ENCODE data around the gene SUZ12. TPM values are rescaled to one million over a fixed set of nuclear protein-coding genes. Genes with fewer than 3 reads are reported as not detected.

SUZ12 gene
- total RNA-seq, 1 experiment from 2014 or later, result 38.5 TPM

DNA sequence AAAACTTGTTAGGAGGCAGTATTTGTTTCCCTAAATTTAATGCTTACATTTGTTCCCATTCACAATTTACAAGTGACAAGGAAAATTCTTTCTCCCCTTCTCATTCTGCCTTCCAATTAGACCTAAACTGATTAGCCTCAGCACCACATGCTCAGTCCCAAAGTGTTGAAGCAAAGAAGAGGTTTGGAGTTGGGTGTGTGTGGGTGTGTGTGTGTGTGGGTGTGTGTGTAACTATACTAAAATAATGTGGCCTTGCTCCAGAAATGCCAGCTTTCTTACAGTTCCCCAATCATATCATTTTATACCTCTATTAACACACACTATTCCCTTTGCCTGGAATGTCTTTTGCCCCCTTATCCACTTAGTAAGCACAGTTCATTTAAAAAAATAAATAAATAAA is 28.4 kb upstream of the SUZ12 start:
- no peak overlapping the region for H3K27ac Mint-ChIP-seq
- Histone ChIP-seq H4K91ac (ENCODE audit: insufficient read length, low read depth, low read length) (no peak overlapping the region), H2AFZ (ENCODE audit: low read length) (no peak overlapping the region), H3T11ph (ENCODE audit: low read length) (no peak overlapping the region), H2AK5ac (ENCODE audit: insufficient read length, low read length) (no peak overlapping the region), H3K79me1 (ENCODE audit: insufficient read depth, low read depth, low read length, poor library complexity, severe bottlenecking) (no peaks in the 10 kb centered on the region), H2BK12ac (ENCODE audit: insufficient read length, low read depth, low read length) (no peak overlapping the region), H3K4ac (ENCODE audit: low read depth, low read length) (no peak overlapping the region), H2BK15ac (ENCODE audit: low read depth, low read length) (no peak overlapping the region), H3K18ac (ENCODE audit: insufficient read length, low read depth, low read length) (no peak overlapping the region), H3K14ac (ENCODE audit: insufficient read depth, low read length) (no peak overlapping the region), H3K23me2 (ENCODE audit: insufficient read length, low read depth, low read length, poor library complexity, severe bottlenecking) (no peaks in the 10 kb centered on the region), H3K56ac (ENCODE audit: insufficient read length, low read depth, low read length) (no peak overlapping the region), H4K20me1 (ENCODE audit: control insufficient read depth, insufficient read depth, insufficient read length) (no peaks in the 10 kb centered on the region), H3K4me2 (ENCODE audit: insufficient read depth, insufficient read length, low read length) (no peak overlapping the region), H3K4me1 (ENCODE audit: insufficient read depth, low read length) (no peaks in the 10 kb centered on the region), H4K8ac (replicated peaks; ENCODE audit: insufficient read length, low read depth, low read length) (no peak overlapping the region), H3K27me3 (ENCODE audit: insufficient read depth, low read length) (no peaks in the 10 kb centered on the region), H3K9ac (ENCODE audit: extremely low read depth, insufficient read length, low read length) (no peak overlapping the region), H3K27ac (ENCODE audit: insufficient read length, low read depth, low read length) (no peak overlapping the region), H3K9me3 (ENCODE audit: control insufficient read depth, low read depth, low read length) (no peaks in the 10 kb centered on the region), H3K23ac (ENCODE audit: insufficient read length, low read depth, low read length) (no peak overlapping the region), H3K79me2 (ENCODE audit: insufficient read depth, low read length) (no peaks in the 10 kb centered on the region), H2BK20ac (ENCODE audit: low read depth, low read length, poor library complexity, severe bottlenecking) (no peak overlapping the region), H4K5ac (ENCODE audit: insufficient read length, low read depth, low read length) (no peak overlapping the region), H2BK120ac (ENCODE audit: low read depth, low read length, poor library complexity, severe bottlenecking) (no peak overlapping the region), H2BK5ac (ENCODE audit: insufficient read length, low read length) (no peak overlapping the region)
- no peak overlapping the region for H3K4me3 Mint-ChIP-seq
- no peaks in the 10 kb centered on the region for H3K9me3 Mint-ChIP-seq
- no peaks in the 10 kb centered on the region for H3K36me3 Mint-ChIP-seq (ENCODE audit: insufficient read depth in 1 of 3, low read depth in 3 of 3)
- TF ChIP-seq, protein P1, sequence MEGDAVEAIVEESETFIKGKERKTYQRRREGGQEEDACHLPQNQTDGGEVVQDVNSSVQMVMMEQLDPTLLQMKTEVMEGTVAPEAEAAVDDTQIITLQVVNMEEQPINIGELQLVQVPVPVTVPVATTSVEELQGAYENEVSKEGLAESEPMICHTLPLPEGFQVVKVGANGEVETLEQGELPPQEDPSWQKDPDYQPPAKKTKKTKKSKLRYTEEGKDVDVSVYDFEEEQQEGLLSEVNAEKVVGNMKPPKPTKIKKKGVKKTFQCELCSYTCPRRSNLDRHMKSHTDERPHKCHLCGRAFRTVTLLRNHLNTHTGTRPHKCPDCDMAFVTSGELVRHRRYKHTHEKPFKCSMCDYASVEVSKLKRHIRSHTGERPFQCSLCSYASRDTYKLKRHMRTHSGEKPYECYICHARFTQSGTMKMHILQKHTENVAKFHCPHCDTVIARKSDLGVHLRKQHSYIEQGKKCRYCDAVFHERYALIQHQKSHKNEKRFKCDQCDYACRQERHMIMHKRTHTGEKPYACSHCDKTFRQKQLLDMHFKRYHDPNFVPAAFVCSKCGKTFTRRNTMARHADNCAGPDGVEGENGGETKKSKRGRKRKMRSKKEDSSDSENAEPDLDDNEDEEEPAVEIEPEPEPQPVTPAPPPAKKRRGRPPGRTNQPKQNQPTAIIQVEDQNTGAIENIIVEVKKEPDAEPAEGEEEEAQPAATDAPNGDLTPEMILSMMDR (conservative IDR thresholded peaks at IDR 0.05), result no peak
- no peaks in the 10 kb centered on the region; a peak in 1 of 4 replicates for H3K4me1 Mint-ChIP-seq
- DNase-seq, result no peak
- peaks cover 3% of the 10 kb centered on the region; the same call in 1 of the 2 replicates for H3K27me3 Mint-ChIP-seq (ENCODE audit: low read depth)
